GM12872 (cell line): ENCODE results near the gene KCNJ11.

Experiments
- CTCF ChIP-seq: IDR thresholded peaks from 3 replicates; pipeline ENCODE4 v1.5.1; 2011; ENCODE audit warnings: low read depth, mild to moderate bottlenecking, low read length, moderate library complexity; ENCODE audit not compliant: insufficient read depth

The KCNJ11 gene

GRCh38 chr11:17407575-17407974 is 19.1 kb upstream of the KCNJ11 start:
- no peak for TF ChIP-seq CTCF

GRCh38 chr11:17406818-17407149 is 18.3 kb upstream of the KCNJ11 start:
- no peak for TF ChIP-seq CTCF

- no peak for TF ChIP-seq CTCF
These were observed 17.8 kb upstream of the KCNJ11 start for GRCh38 chr11:17406082-17406817.

GRCh38 chr11:17405232-17406005 is 17.0 kb upstream of the KCNJ11 start:
- TF ChIP-seq CTCF: no peak

GRCh38 chr11:17403980-17404759 is 15.7 kb upstream of the KCNJ11 start:
- no peak for TF ChIP-seq CTCF

- TF ChIP-seq CTCF: no peak
These were observed 14.0 kb upstream of the KCNJ11 start for GRCh38 chr11:17402486-17402885.

GRCh38 chr11:17401841-17402240 is 13.4 kb upstream of the KCNJ11 start:
- no peak for TF ChIP-seq CTCF
